AG04449 (cell line): ENCODE results near the gene SMAP2.

Experiments
- CTCF ChIA-PET: fragments of 350-600 bp; formaldehyde crosslinking; extraction: SDS; loops from one replicate; lab custom pipeline; 2021; ENCODE audit warnings: antibody characterized with exemption; lab: Yijun Ruan, JAX
- POLR2A ChIA-PET: fragments of 400-600, 350-600 bp; formaldehyde crosslinking; extraction: SDS; loops from one replicate; lab custom pipeline; 2020; ENCODE audit warnings: antibody characterized with exemption, inconsistent platforms; lab: Yijun Ruan, JAX
- DNase-seq: peaks from one replicate; pipeline ENCODE4 v3.0.0-alpha.2; 2010; ENCODE audit warnings: low read depth, low spot score
- H3K4me3 ChIP-seq: 2 replicates; pipeline ENCODE4 v1.5.1; 2011; ENCODE audit warnings: low read depth, mild to moderate bottlenecking, control low read depth, low read length
- CTCF ChIP-seq: IDR thresholded peaks from one replicate; pipeline ENCODE4 v1.5.1; 2011; ENCODE audit warnings: mild to moderate bottlenecking, moderate library complexity, low read length, control low read depth, inconsistent platforms; ENCODE audit not compliant: insufficient read depth; ENCODE audit errors: missing control alignments

Gene SMAP2

GRCh38 chr1:40407453-40407852 lies 33.9 kb downstream of the SMAP2 start:
- no peak overlapping the region for H3K4me3 ChIP-seq
- TF ChIP-seq CTCF, result no peak
- POLR2A ChIA-PET, result no interaction called here
- DNase-seq, result no peak
- CTCF ChIA-PET, result interaction anchor here (0.7 to 6.4 kb wide), 11 partner anchors 9 to 329 kb away, joined by 3 to 119 read pairs (median 4); no protein-coding TSS in a partner anchor

- ChIA-PET CTCF (interaction anchor here (1.0 to 2.9 kb wide), 3 partner anchors 71 to 266 kb away, joined by 5 to 13 read pairs (median 5); no protein-coding TSS in a partner anchor), POLR2A (no interaction called here)
- DNase-seq, result no peak
- TF ChIP-seq CTCF, result no peak
- no peak overlapping the region for H3K4me3 ChIP-seq
Observed at GRCh38 chr1:40409467-40409866, 35.9 kb downstream of the SMAP2 start.

GRCh38 chr1:40411294-40411693 lies 37.8 kb downstream of the SMAP2 start:
- POLR2A ChIA-PET, result no interaction called here
- no peak for DNase-seq
- CTCF ChIA-PET, result interaction anchor here (0.6 to 2.9 kb wide), 10 partner anchors 8 to 544 kb away, joined by 3 to 14 read pairs (median 4); no protein-coding TSS in a partner anchor
- no peak for TF ChIP-seq CTCF
- H3K4me3 ChIP-seq, result no peak overlapping the region

- TF ChIP-seq CTCF, result no peak
- CTCF ChIA-PET, result interaction anchor here (0.6 to 2.9 kb wide), 8 partner anchors 8 to 544 kb away, joined by 3 to 14 read pairs (median 5); no protein-coding TSS in a partner anchor
- POLR2A ChIA-PET, result no interaction called here
- H3K4me3 ChIP-seq, result no peak overlapping the region
- DNase-seq, result no peak
Observed at GRCh38 chr1:40411843-40412242, 38.3 kb downstream of the SMAP2 start.

GRCh38 chr1:40413527-40414252 lies 40.2 kb downstream of the SMAP2 start:
- CTCF ChIA-PET, result no interaction called here
- POLR2A ChIA-PET, result no interaction called here
- no peak overlapping the region for H3K4me3 ChIP-seq
- no peak for DNase-seq
- no peak for TF ChIP-seq CTCF

- DNase-seq, result no peak
- no peak overlapping the region for H3K4me3 ChIP-seq
- CTCF ChIA-PET, result interaction anchor here (1.5 to 2.5 kb wide), 2 partner anchors 261 to 270 kb away, joined by 3 to 8 read pairs; no protein-coding TSS in a partner anchor
- POLR2A ChIA-PET, result no interaction called here
- no peak for TF ChIP-seq CTCF
Observed at GRCh38 chr1:40414331-40414730, 40.8 kb downstream of the SMAP2 start.
